Lower leg skin (tissue), 3 donors: ENCODE results near the gene LRRC32.

Experiments used
- POLR2A ChIP-seq, 2 donors: fragments of 450-650 bp; IDR thresholded peaks; one replicate each; pipeline ENCODE4 v1.6.1; 2016 to 2017; ENCODE audit warnings: antibody characterized with exemption in 2 of 2, mild to moderate bottlenecking in 1 of 2, moderate library complexity in 1 of 2
- TF ChIP-seq, protein P1 (sequence below), 3 donors: fragments of 450-650 bp; IDR thresholded peaks; one replicate each; pipeline ENCODE4 v1.5.1; 2016; ENCODE audit warnings: antibody characterized with exemption in 3 of 3, mild to moderate bottlenecking in 3 of 3, moderate library complexity in 2 of 3

DNA sequence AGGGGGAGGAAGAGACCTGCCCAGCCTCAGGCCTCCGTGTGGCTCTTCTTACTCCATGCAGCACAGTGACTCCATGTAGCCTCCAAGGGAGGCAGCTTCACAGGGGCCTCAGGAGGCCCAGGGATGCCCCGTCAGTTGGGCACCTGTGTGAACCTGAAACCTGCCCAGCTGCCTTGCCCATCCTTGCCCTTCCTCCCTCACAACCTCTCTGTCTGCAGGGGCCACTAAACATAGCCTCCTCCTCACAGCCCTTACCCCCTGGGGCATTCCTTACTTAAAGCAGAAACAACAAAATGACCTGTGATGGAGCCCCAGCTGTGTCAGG, 7.1 kb downstream of the LRRC32 start:
- TF ChIP-seq, protein P1, sequence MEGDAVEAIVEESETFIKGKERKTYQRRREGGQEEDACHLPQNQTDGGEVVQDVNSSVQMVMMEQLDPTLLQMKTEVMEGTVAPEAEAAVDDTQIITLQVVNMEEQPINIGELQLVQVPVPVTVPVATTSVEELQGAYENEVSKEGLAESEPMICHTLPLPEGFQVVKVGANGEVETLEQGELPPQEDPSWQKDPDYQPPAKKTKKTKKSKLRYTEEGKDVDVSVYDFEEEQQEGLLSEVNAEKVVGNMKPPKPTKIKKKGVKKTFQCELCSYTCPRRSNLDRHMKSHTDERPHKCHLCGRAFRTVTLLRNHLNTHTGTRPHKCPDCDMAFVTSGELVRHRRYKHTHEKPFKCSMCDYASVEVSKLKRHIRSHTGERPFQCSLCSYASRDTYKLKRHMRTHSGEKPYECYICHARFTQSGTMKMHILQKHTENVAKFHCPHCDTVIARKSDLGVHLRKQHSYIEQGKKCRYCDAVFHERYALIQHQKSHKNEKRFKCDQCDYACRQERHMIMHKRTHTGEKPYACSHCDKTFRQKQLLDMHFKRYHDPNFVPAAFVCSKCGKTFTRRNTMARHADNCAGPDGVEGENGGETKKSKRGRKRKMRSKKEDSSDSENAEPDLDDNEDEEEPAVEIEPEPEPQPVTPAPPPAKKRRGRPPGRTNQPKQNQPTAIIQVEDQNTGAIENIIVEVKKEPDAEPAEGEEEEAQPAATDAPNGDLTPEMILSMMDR (IDR thresholded peaks at IDR 0.05) = no peak
- no peak for TF ChIP-seq POLR2A (IDR thresholded peaks at IDR 0.05)
